Measurements from ENCODE around the gene CCNF. TPM values are rescaled to one million over a fixed set of nuclear protein-coding genes. Genes with fewer than 3 reads are reported as not detected.
"Not testable (repeated sequence)": the region's sequence is repeated elsewhere in the genome, so short reads cannot be mapped to it uniquely, and the experiment has no call there.

CCNF gene, protein sequence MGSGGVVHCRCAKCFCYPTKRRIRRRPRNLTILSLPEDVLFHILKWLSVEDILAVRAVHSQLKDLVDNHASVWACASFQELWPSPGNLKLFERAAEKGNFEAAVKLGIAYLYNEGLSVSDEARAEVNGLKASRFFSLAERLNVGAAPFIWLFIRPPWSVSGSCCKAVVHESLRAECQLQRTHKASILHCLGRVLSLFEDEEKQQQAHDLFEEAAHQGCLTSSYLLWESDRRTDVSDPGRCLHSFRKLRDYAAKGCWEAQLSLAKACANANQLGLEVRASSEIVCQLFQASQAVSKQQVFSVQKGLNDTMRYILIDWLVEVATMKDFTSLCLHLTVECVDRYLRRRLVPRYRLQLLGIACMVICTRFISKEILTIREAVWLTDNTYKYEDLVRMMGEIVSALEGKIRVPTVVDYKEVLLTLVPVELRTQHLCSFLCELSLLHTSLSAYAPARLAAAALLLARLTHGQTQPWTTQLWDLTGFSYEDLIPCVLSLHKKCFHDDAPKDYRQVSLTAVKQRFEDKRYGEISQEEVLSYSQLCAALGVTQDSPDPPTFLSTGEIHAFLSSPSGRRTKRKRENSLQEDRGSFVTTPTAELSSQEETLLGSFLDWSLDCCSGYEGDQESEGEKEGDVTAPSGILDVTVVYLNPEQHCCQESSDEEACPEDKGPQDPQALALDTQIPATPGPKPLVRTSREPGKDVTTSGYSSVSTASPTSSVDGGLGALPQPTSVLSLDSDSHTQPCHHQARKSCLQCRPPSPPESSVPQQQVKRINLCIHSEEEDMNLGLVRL
- total RNA-seq, result 10 to 100 TPM in 1 of 4 donors, 1 to 10 TPM in 3; 4.7 to 19.8 (median 6.9) TPM

DNA sequence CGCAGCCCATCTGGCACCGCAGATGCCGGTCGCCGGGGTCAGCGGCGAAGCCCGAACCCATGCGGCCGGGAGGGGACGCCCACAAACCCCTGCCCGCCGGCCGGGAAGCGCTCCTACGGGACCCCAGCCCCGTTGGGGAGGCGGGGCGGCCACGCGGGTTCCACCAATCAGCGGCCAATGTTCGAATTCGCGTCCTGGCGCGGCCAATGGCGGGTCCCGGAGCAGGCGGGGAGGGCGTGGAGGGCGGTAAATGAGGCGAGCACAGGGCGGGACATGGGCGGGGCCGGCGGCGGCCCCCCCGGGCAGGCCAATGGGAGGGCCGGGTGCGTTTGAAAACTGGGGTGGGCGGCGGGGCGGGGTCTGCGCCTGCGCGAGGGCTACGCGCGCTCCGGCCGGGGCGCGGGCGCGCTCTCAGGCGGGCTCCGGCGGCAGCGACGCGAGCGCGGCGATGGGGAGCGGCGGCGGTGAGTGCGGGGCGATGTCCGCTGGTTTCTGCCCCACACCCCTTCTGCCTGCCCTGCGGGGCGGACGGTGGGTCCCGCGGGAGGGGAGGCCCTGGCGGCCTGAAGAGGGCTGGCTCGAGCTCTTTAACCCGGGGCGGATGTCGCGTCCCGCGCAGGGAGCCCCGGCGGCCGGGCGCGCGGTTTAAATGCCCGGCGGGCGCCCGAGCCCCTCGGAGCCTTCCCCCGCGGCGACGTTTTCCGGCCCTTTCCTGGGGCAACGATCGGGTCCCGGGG is at the start of gene CCNF:
TSS of gene CCNF (plus strand) at position 414 of the 737 bp plus-strand sequence. CDS start at position 449, 35 bp downstream.
- TF ChIP-seq, protein P1, sequence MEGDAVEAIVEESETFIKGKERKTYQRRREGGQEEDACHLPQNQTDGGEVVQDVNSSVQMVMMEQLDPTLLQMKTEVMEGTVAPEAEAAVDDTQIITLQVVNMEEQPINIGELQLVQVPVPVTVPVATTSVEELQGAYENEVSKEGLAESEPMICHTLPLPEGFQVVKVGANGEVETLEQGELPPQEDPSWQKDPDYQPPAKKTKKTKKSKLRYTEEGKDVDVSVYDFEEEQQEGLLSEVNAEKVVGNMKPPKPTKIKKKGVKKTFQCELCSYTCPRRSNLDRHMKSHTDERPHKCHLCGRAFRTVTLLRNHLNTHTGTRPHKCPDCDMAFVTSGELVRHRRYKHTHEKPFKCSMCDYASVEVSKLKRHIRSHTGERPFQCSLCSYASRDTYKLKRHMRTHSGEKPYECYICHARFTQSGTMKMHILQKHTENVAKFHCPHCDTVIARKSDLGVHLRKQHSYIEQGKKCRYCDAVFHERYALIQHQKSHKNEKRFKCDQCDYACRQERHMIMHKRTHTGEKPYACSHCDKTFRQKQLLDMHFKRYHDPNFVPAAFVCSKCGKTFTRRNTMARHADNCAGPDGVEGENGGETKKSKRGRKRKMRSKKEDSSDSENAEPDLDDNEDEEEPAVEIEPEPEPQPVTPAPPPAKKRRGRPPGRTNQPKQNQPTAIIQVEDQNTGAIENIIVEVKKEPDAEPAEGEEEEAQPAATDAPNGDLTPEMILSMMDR (IDR thresholded peaks at IDR 0.05), result peak in 3 of 6 experiments; percentile 33 to 39 (median 35)
- peak; percentile 12 to 37 for TF ChIP-seq POLR2A (IDR thresholded peaks at IDR 0.05)
- DNase-seq, result peak; percentile 96 to 99 (median 98)
- peak within 1 kb of the TSS; percentile 62 to 96 (median 88) for H3K4me3 ChIP-seq

DNA sequence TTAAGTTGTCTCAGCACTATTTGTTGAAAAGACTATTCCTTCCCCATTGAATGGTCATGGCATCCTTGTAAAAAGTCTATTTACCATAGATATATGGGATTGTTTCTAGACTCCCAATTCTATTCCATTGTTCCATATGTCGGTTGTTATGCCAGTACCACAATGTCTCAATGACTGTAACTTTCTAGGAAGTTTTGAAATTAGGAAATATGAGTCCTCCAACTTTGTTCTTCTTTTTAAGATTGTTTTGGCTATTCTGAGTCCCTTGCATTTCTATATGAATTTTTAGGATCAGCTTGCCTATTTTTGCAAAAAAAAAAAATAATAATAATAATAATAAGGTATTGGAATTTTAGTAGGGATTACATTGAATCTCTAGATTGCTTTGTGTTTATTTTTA is 45.7 kb upstream of the CCNF start:
- no peak overlapping the region for H3K4me3 ChIP-seq
- no peaks in the 10 kb centered on the region for H3K27me3 ChIP-seq
- H3K27ac ChIP-seq, result no peak overlapping the region
- TF ChIP-seq POLR2A (IDR thresholded peaks at IDR 0.05), result no peak
- TF ChIP-seq, protein P1 (IDR thresholded peaks at IDR 0.05), result no peak
- H3K9me3 ChIP-seq, result no peaks in the 10 kb centered on the region
- H3K36me3 ChIP-seq, result no peaks in the 10 kb centered on the region
- H3K4me1 ChIP-seq, result no peaks in the 10 kb centered on the region
- no peak for DNase-seq

More for the DNA sequence above, at the start of gene CCNF:
- Histone ChIP-seq H3K36me3 (peaks cover 0 to 9% (median 0%) of the 10 kb centered on the region in 3 donors), H3K27me3 (no peaks in the 10 kb centered on the region), H3K4me1 (peaks cover 0 to 16% (median 5%) of the 10 kb centered on the region in 4 donors), H3K9me3 (no peaks in the 10 kb centered on the region), H3K27ac (peak within 1 kb of the TSS; percentile 65 to 84 (median 72))

GRCh38 chr16:2384426-2384825 is 44.8 kb upstream of the CCNF start:
- no peaks in the 10 kb centered on the region for H3K36me3 ChIP-seq
- TF ChIP-seq, protein P1 (IDR thresholded peaks at IDR 0.05), result no peak
- TF ChIP-seq POLR2A (IDR thresholded peaks at IDR 0.05), result no peak
- H3K27me3 ChIP-seq, result no peaks in the 10 kb centered on the region
- H3K4me1 ChIP-seq, result no peaks in the 10 kb centered on the region
- peaks cover 0 to 5% (median 0%) of the 10 kb centered on the region in 4 donors for H3K9me3 ChIP-seq
- no peak overlapping the region for H3K4me3 ChIP-seq
- DNase-seq, result no peak
- H3K27ac ChIP-seq, result no peak overlapping the region

DNA sequence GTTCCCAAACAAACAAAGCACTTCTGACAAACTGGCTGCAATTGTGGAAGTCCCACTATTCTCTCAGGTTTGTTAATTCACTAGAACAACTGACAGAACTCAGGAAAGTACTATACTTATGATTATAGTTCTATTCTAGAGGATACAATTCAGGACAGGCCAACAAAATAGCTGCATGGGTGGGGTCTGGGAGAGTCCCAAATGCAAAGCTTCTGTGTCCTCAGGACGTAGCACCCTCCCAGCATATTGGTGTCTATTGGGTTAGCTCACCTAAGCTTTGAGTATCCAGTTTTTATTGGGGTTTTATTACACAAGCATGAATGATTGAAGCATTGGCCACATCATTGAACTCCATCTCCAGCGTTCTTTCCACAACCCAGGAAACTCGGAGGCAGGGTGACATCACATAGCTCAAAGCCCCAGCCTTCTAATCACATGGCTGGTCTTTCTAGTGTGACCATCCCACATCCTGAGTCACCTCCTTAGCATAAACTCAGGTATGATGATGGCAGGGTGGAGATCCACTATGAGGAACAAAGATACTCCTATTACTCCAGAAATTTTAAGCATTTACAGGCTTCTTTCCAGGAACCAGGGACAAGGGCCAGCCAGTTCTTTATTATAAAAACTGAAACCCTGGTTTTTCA is 43.9 kb upstream of the CCNF start:
- H3K4me3 ChIP-seq, result no peak overlapping the region
- H3K4me1 ChIP-seq, result no peaks in the 10 kb centered on the region
- TF ChIP-seq, protein P1 (IDR thresholded peaks at IDR 0.05), result no peak
- TF ChIP-seq POLR2A (IDR thresholded peaks at IDR 0.05), result no peak
- H3K36me3 ChIP-seq, result no peaks in the 10 kb centered on the region
- no peaks in the 10 kb centered on the region for H3K27me3 ChIP-seq
- peaks cover 0 to 5% (median 0%) of the 10 kb centered on the region in 4 donors for H3K9me3 ChIP-seq
- H3K27ac ChIP-seq, result no peak overlapping the region
- no peak for DNase-seq

- not testable (repeated sequence) for H3K9me3 ChIP-seq, H3K27me3 ChIP-seq, DNase-seq, H3K27ac ChIP-seq, H3K4me3 ChIP-seq, H3K4me1 ChIP-seq, H3K36me3 ChIP-seq
Measured at GRCh38 chr16:2385982-2386381, 43.3 kb upstream of the CCNF start.

Measured in Peyer's patch (tissue), 4 donors.